Measurements from ENCODE around the gene INO80. TPM values are rescaled to one million over a fixed set of nuclear protein-coding genes. Genes with fewer than 3 reads are reported as not detected.

The INO80 gene
- total and polyA plus RNA-seq, 2 donors (not counting 1 experiment from before 2014, with no cell fraction given), result 5.7 to 34.0 TPM

- Histone ChIP-seq H4K20me1 (ENCODE audit: control insufficient read depth, extremely low read depth, insufficient read depth, low read length) (no peaks in the 10 kb centered on the region), H3K27ac (ENCODE audit: insufficient read depth, low read length) (no peak overlapping the region), H3K79me2 (ENCODE audit: control insufficient read depth, insufficient read depth, low read length) (no peaks in the 10 kb centered on the region), H2AFZ (ENCODE audit: low read length) (no peak overlapping the region), H3K27me3 (ENCODE audit: control insufficient read depth, insufficient read depth, low read length) (no peaks in the 10 kb centered on the region), H3K9me3 (ENCODE audit: control insufficient read depth, insufficient read depth, low read depth, low read length) (no peaks in the 10 kb centered on the region), H3K4me1 (ENCODE audit: control insufficient read depth, extremely low read depth, insufficient read depth, low read length) (peaks cover 19% of the 10 kb centered on the region), H3K36me3 (ENCODE audit: control insufficient read depth, insufficient read depth, low read length) (no peaks in the 10 kb centered on the region), H3K9ac (ENCODE audit: insufficient read depth, low read length) (no peak overlapping the region), H3K4me2 (ENCODE audit: extremely low read depth, insufficient read depth, low read length) (no peak overlapping the region), H3K4me3 (replicated peaks in 1 of 4; ENCODE audit: control extremely low read depth in 1 of 4, insufficient read depth in 1 of 4, low read depth in 3 of 4, low read length in 4 of 4) (no peak overlapping the region)
- no peak for DNase-seq (ENCODE audit: low read depth in 2 of 2)
- TF ChIP-seq, protein P1, sequence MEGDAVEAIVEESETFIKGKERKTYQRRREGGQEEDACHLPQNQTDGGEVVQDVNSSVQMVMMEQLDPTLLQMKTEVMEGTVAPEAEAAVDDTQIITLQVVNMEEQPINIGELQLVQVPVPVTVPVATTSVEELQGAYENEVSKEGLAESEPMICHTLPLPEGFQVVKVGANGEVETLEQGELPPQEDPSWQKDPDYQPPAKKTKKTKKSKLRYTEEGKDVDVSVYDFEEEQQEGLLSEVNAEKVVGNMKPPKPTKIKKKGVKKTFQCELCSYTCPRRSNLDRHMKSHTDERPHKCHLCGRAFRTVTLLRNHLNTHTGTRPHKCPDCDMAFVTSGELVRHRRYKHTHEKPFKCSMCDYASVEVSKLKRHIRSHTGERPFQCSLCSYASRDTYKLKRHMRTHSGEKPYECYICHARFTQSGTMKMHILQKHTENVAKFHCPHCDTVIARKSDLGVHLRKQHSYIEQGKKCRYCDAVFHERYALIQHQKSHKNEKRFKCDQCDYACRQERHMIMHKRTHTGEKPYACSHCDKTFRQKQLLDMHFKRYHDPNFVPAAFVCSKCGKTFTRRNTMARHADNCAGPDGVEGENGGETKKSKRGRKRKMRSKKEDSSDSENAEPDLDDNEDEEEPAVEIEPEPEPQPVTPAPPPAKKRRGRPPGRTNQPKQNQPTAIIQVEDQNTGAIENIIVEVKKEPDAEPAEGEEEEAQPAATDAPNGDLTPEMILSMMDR (conservative IDR thresholded peaks at IDR 0.05 in 1 of 2, IDR thresholded peaks at IDR 0.05 in 1 of 2; ENCODE audit: low read depth in 1 of 2, low read length in 2 of 2), result no peak
- TF ChIP-seq EZH2 (IDR thresholded peaks at IDR 0.05; ENCODE audit: low read length, missing control alignments), result no peak
These were observed 179.8 kb downstream of the INO80 start for GRCh38 chr15:40936234-40936708.

DNA sequence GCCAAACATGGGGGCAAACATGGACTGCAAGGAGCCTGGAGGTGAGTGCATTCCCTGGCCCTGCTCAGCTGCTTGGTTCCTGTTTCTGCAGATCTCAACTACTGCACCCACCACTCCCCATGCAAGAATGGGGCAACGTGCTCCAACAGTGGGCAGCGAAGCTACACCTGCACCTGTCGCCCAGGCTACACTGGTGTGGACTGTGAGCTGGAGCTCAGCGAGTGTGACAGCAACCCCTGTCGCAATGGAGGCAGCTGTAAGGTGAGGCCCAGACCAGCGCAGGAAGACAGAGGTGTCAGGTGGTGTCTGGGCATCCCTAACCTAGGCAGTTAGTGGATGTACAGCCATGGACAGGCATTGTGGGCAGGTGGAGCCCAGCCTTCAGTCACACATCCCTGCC, 181.6 kb downstream of the INO80 start:
- Histone ChIP-seq H3K79me2 (ENCODE audit: control insufficient read depth, insufficient read depth, low read length) (no peaks in the 10 kb centered on the region), H3K4me3 (replicated peaks in 1 of 4; ENCODE audit: control extremely low read depth in 1 of 4, insufficient read depth in 1 of 4, low read depth in 3 of 4, low read length in 4 of 4) (no peak overlapping the region), H3K4me1 (ENCODE audit: control insufficient read depth, extremely low read depth, insufficient read depth, low read length) (peaks cover 11% of the 10 kb centered on the region), H3K36me3 (ENCODE audit: control insufficient read depth, insufficient read depth, low read length) (no peaks in the 10 kb centered on the region), H3K9me3 (ENCODE audit: control insufficient read depth, insufficient read depth, low read depth, low read length) (no peaks in the 10 kb centered on the region), H3K27ac (ENCODE audit: insufficient read depth, low read length) (no peak overlapping the region), H3K9ac (ENCODE audit: insufficient read depth, low read length) (no peak overlapping the region), H4K20me1 (ENCODE audit: control insufficient read depth, extremely low read depth, insufficient read depth, low read length) (no peaks in the 10 kb centered on the region), H3K27me3 (ENCODE audit: control insufficient read depth, insufficient read depth, low read length) (peaks cover 7% of the 10 kb centered on the region), H3K4me2 (ENCODE audit: extremely low read depth, insufficient read depth, low read length) (no peak overlapping the region), H2AFZ (ENCODE audit: low read length) (no peak overlapping the region)
- DNase-seq (ENCODE audit: low read depth in 2 of 2), result no peak
- TF ChIP-seq, protein P1 (conservative IDR thresholded peaks at IDR 0.05 in 1 of 2, IDR thresholded peaks at IDR 0.05 in 1 of 2; ENCODE audit: low read depth in 1 of 2, low read length in 2 of 2), result no peak
- no peak for TF ChIP-seq EZH2 (IDR thresholded peaks at IDR 0.05; ENCODE audit: low read length, missing control alignments)

DNA sequence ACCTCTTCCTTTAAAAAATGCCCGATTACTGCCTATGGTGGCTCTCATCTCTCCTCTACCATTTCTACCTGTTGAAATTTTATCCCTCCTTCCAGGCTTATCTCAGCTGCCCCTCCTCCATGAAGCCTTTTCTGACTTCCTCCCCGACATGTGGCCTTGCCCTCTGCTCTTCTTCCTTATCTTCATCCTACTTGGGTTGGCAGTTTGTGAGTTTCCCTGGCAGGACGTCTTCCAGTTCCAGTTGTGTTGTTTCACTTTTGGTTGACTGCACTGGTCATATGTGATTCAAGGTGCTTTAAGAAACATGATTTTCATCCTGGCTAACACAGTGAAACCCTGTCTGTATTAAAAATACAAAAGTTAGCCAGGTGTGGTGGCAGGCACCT, 182.6 kb downstream of the INO80 start:
- no peak overlapping the region for H3K27ac ChIP-seq (ENCODE audit: insufficient read depth, low read length)
- H3K9me3 ChIP-seq (ENCODE audit: control insufficient read depth, insufficient read depth, low read depth, low read length), result no peaks in the 10 kb centered on the region
- DNase-seq (ENCODE audit: low read depth in 2 of 2), result no peak
- no peak overlapping the region for H3K4me2 ChIP-seq (ENCODE audit: extremely low read depth, insufficient read depth, low read length)
- H3K4me1 ChIP-seq (ENCODE audit: control insufficient read depth, extremely low read depth, insufficient read depth, low read length), result peaks cover 16% of the 10 kb centered on the region
- H3K4me3 ChIP-seq (replicated peaks in 1 of 4; ENCODE audit: control extremely low read depth in 1 of 4, insufficient read depth in 1 of 4, low read depth in 3 of 4, low read length in 4 of 4), result no peak overlapping the region
- H3K27me3 ChIP-seq (ENCODE audit: control insufficient read depth, insufficient read depth, low read length), result peaks cover 14% of the 10 kb centered on the region
- H3K79me2 ChIP-seq (ENCODE audit: control insufficient read depth, insufficient read depth, low read length), result no peaks in the 10 kb centered on the region
- no peak overlapping the region for H2AFZ ChIP-seq (ENCODE audit: low read length)
- H3K36me3 ChIP-seq (ENCODE audit: control insufficient read depth, insufficient read depth, low read length), result no peaks in the 10 kb centered on the region
- H3K9ac ChIP-seq (ENCODE audit: insufficient read depth, low read length), result no peak overlapping the region
- TF ChIP-seq, protein P1 (conservative IDR thresholded peaks at IDR 0.05 in 1 of 2, IDR thresholded peaks at IDR 0.05 in 1 of 2; ENCODE audit: low read depth in 1 of 2, low read length in 2 of 2), result no peak
- TF ChIP-seq EZH2 (IDR thresholded peaks at IDR 0.05; ENCODE audit: low read length, missing control alignments), result no peak
- no peaks in the 10 kb centered on the region for H4K20me1 ChIP-seq (ENCODE audit: control insufficient read depth, extremely low read depth, insufficient read depth, low read length)

Data from fibroblast of lung (primary cell).